ENCODE results near the gene THRSP.
"Not testable (repeated sequence)": the region's sequence is repeated elsewhere in the genome, so short reads cannot be mapped to it uniquely, and the experiment has no call there.

Gene THRSP

DNA sequence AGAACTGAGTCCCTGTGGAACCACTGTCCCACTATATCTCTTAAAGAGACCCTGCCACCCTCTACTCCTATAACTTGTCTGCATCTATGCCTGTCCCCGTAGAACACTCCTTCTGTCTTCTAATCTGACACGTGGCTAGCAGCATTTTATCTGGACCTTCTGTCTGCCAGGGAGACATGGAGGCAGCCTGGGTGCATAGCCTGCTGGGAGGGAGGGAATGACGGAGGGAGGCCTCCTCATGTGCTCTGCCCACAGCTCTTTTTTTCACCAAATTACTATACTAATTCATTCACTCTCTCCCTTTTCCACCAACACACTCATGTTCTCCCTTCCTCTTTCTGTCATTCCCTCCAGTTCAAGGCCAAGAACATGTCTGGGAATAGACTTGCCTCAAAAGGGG is 7.6 kb upstream of the THRSP start:
- DNase-seq (ENCODE audit: extremely low read depth, low read depth), result no peak
- no peak overlapping the region for H3K4me3 ChIP-seq (replicated peaks; ENCODE audit: low read depth, low read length)
- no peak for TF ChIP-seq CTCF (IDR thresholded peaks at IDR 0.05; ENCODE audit: low read depth, low read length, missing control alignments)

- no peak overlapping the region for H3K4me3 ChIP-seq (replicated peaks; ENCODE audit: low read depth, low read length)
- TF ChIP-seq CTCF (IDR thresholded peaks at IDR 0.05; ENCODE audit: low read depth, low read length, missing control alignments), result no peak
- DNase-seq (ENCODE audit: extremely low read depth, low read depth), result no peak
Measured at GRCh38 chr11:78057462-78058055, 6.1 kb upstream of the THRSP start.

DNA sequence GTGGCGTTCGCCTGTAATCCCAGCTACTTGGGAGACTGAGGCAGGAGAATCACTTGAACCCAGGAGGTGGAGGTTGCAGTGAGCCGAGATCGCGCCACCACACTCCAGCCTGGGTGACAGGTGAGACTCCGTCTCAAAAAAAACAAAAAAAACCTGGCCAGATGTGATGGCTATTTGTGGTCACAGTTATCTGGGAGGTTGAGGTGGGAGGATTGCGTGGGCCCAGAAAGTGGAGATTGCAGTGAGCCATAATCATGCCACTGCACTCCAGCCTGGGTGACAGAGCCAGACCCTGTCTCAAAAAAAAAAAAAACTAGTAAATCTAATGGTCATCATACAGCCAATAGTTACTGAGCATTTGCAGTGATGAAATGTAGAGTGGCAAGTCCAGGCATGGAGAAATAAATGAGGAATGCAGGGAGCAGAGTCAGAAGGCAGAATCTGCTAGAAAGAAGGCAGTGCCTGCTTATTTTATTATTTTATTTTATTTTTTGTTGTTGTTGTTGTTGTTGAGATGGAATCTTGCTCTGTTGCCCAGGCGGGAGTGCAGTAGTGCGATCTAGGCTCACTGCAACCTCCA is 3.8 kb upstream of the THRSP start:
- not testable (repeated sequence) for DNase-seq (ENCODE audit: extremely low read depth, low read depth)

DNA sequence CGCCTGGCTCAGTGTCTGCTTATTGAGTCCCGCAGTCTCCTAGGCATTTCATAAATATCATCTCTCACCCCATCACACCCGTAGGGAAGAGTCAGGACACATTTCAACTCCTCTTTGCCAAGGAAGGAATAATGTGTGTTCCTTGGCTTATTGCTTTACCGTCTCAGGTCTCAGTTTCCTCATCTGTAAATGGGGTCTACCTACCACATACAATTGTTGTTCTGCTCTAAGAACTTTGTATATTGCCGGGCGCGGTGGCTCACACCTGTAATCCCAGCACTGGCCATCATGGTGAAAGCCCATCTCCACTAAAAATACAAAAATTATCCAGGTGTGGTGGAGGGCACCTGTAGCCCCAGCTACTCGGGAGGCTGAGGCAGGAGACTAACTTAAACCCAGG is 3.1 kb upstream of the THRSP start:
- DNase-seq (ENCODE audit: extremely low read depth, low read depth), result no peak
- H3K4me3 ChIP-seq (replicated peaks; ENCODE audit: low read depth, low read length), result no peak overlapping the region
- TF ChIP-seq CTCF (IDR thresholded peaks at IDR 0.05; ENCODE audit: low read depth, low read length, missing control alignments), result no peak

More for the DNA sequence above, 3.8 kb upstream of the THRSP start:
- not testable (repeated sequence) for H3K4me3 ChIP-seq (replicated peaks; ENCODE audit: low read depth, low read length)

- no peak for DNase-seq (ENCODE audit: extremely low read depth, low read depth)
- no peak overlapping the region for H3K4me3 ChIP-seq (replicated peaks; ENCODE audit: low read depth, low read length)
- no peak for TF ChIP-seq CTCF (IDR thresholded peaks at IDR 0.05; ENCODE audit: low read depth, low read length, missing control alignments)
Measured at GRCh38 chr11:78061088-78061920, 2.4 kb upstream of the THRSP start.

DNA sequence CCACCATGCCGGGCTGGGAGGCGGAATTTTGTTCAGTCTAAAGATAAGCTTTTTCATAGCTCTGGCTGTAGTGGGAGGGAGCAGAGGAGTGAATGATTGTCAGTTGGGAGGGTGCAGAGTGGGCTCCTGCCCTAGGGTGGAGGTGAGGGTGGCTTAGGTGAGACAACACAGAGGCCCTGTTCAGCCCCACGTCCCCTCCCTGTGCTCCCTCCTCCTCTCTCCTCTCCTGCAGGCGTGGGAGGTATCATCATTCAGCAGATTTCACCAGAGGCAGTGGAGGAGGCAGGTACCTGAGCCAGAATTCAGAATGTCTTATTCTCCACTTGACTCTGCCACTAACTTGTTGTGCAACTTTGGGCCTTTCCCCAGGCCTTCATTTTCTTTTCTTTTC is 1.7 kb upstream of the THRSP start:
- no peak for TF ChIP-seq CTCF (IDR thresholded peaks at IDR 0.05; ENCODE audit: low read depth, low read length, missing control alignments)
- no peak for DNase-seq (ENCODE audit: extremely low read depth, low read depth)
- no peak overlapping the region for H3K4me3 ChIP-seq (replicated peaks; ENCODE audit: low read depth, low read length)

- no peak for DNase-seq (ENCODE audit: extremely low read depth, low read depth)
- TF ChIP-seq CTCF (IDR thresholded peaks at IDR 0.05; ENCODE audit: low read depth, low read length, missing control alignments), result no peak
- H3K4me3 ChIP-seq (replicated peaks; ENCODE audit: low read depth, low read length), result no peak overlapping the region
Measured at GRCh38 chr11:78062671-78063070, 990 bp upstream of the THRSP start.

Measured in HFF-Myc (cell line).